Spleen (tissue), 13 donors: ENCODE data around the gene KRT33B. TPM values are rescaled to one million over a fixed set of nuclear protein-coding genes. Genes with fewer than 3 reads are reported as not detected.

Experiments
- DNase-seq: peaks from one replicate; pipeline ENCODE4 v3.0.0-alpha.2; 2020
- H3K27ac ChIP-seq, 8 donors: fragments of 200-600 bp; sonication (generic) in 7 of 8; 1 replicate in 4 of 8; 2 replicates in 4 of 8; pipeline versions ENCODE4 v1.5.0 to v1.8.0; 2016 to 2021; ENCODE audit warnings: inconsistent platforms in 4 of 8, mild to moderate bottlenecking in 4 of 8, moderate library complexity in 1 of 8
- H3K27me3 ChIP-seq, 7 donors: fragments of 200-600 bp; sonication (generic) in 6 of 7; replicated peaks in 1 of 7; 1 replicate in 4 of 7; 2 replicates in 3 of 7; pipeline versions ENCODE4 v1.5.0 to v1.8.0; 2016 to 2021; ENCODE audit warnings: inconsistent platforms in 3 of 7, mild to moderate bottlenecking in 1 of 7
- H3K36me3 ChIP-seq, 6 donors: fragments of 200-600 bp; sonication (generic) in 5 of 6; 1 replicate in 4 of 6; 2 replicates in 2 of 6; pipeline versions ENCODE4 v1.5.0 to v1.8.0; 2016 to 2021; ENCODE audit warnings: inconsistent platforms in 2 of 6
- H3K4me1 ChIP-seq, 6 donors: fragments of 200-600 bp; sonication (generic) in 5 of 6; 1 replicate in 3 of 6; 2 replicates in 3 of 6; pipeline versions ENCODE4 v1.5.0 to v1.8.0; 2016 to 2021; ENCODE audit warnings: inconsistent platforms in 3 of 6
- H3K4me3 ChIP-seq, 8 donors: fragments of 200-600 bp; sonication (generic) in 7 of 8; 1 replicate in 4 of 8; 2 replicates in 4 of 8; pipeline versions ENCODE4 v1.5.0 to v1.8.0; 2016 to 2021; ENCODE audit warnings: inconsistent platforms in 4 of 8, mild to moderate bottlenecking in 4 of 8, moderate library complexity in 2 of 8
- H3K9me3 ChIP-seq, 8 donors: fragments of 200-600 bp; sonication (generic) in 7 of 8; 1 replicate in 4 of 8; 2 replicates in 4 of 8; pipeline versions ENCODE4 v1.5.0 to v1.8.0; 2016 to 2021; ENCODE audit warnings: inconsistent platforms in 4 of 8
- CTCF ChIP-seq, 11 experiments: fragments of 200-600 bp in 7 of 11; fragments of 450-650 bp in 4 of 11; sonication (generic) in 4 of 11; IDR thresholded peaks in 8 of 11; conservative IDR thresholded peaks in 3 of 11; 1 replicate in 7 of 11; 2 replicates in 4 of 11; pipeline versions ENCODE4 v1.4.0 to v1.8.0; 2016 to 2021; ENCODE audit warnings: antibody characterized with exemption in 11 of 11, inconsistent platforms in 4 of 11, mild to moderate bottlenecking in 1 of 11
- POLR2A ChIP-seq, 3 donors: fragments of 450-650 bp; IDR thresholded peaks; one replicate each; pipeline ENCODE4 v1.5.1; 2017; ENCODE audit warnings: antibody characterized with exemption in 3 of 3, mild to moderate bottlenecking in 1 of 3
- POLR2AphosphoS5 ChIP-seq, 3 donors: sonication (generic); formaldehyde crosslinking; IDR thresholded peaks; one replicate each; pipeline ENCODE4 v1.5.1; 2017; ENCODE audit warnings: antibody characterized with exemption in 3 of 3
- WGBS, 5 donors: extraction: QIAGEN DNeasy Blood & Tissue Kit in 3 of 5; methylation state at CpG; one replicate each; pipeline versions ENCODE4 v1.1.5 to v1.1.7; 2013 to 2018; 5-methylcytosine and 5-hydroxymethylcytosine counted together
- intact Hi-C: fragments of 100-400 bp; cut with DNase I; formaldehyde crosslinking; loops from one replicate; pipeline ENCODE4 v1.15.0; 2023; ENCODE audit warnings: low total_unique reads
- long read RNA-seq, 2 donors: transcript quantifications; one replicate each; lab custom pipeline, GENCODE V29; 2026
- polyA plus RNA-seq, 3 donors: library from polyadenylated mRNA; stranded (reverse); fragments of 200-250 nt; gene quantifications; one replicate each; pipeline ENCODE4 v1.2.1, GENCODE V29; 2013
- total RNA-seq, 7 donors: library from RNA; depleted of rRNA in 3 of 7; stranded (reverse); fragments of >200 nt in 3 of 7; fragmentation: NEBNext Ultra II Directional in 4 of 7; extraction: Animal tissue kit (Norgen Biotek cat#: 25700) in 4 of 7; gene quantifications; one replicate each; pipeline versions ENCODE4 v1.1.0 to v1.2.1, GENCODE V29; 2016 to 2021
- donor health status: healthy with polysubstance abuse.
- donor health status: DM: no; HTN: no; CAD: no; lungs with moderate emphysema.
- donor health status: DM: no; HTN: no; CAD: no.
- donor health status: Bipolar disorder and iron deficiency.
- donor health status: healthy.
- donor health status: DM: no; HTN: no; CAD: no.
- donor health status: DM: yes; HTN: yes; CAD: no.

Gene KRT33B
- not detected for total RNA-seq
- not detected for polyA plus RNA-seq
- long read RNA-seq, donor 1 = 0 reads
- long read RNA-seq, donor 2 = 0 reads

GRCh38 chr17:41369713-41370112 lies at the start of gene KRT33B:
Gene KRT33B (minus strand): TSS chr17:41369813. CDS start chr17:41369750, 63 bp downstream.
- Histone ChIP-seq H3K4me1 (no peaks in the 10 kb centered on the region), H3K4me3 (no peak within 1 kb of the TSS), H3K27ac (no peak within 1 kb of the TSS), H3K27me3 (peaks cover 0 to 8% (median 0%) of the 10 kb centered on the region in 7 donors), H3K9me3 (peaks cover 0 to 2% (median 0%) of the 10 kb centered on the region in 8 donors), H3K36me3 (no peaks in the 10 kb centered on the region)
- intact Hi-C loops = no loop called here
- no peak for DNase-seq
- WGBS, 5 donors = 75 to 100% (median 95%) methylated on average over 1 of the region's 1 CpG
- no peak for TF ChIP-seq POLR2AphosphoS5 (IDR thresholded peaks at IDR 0.05)
- no peak for TF ChIP-seq CTCF (IDR thresholded peaks at IDR 0.05 in 8 of 11, conservative IDR thresholded peaks at IDR 0.05 in 3 of 11)
- TF ChIP-seq POLR2A (IDR thresholded peaks at IDR 0.05) = no peak

- Histone ChIP-seq H3K4me3 (no peak overlapping the region), H3K36me3 (no peaks in the 10 kb centered on the region), H3K27ac (no peak overlapping the region), H3K9me3 (no peaks in the 10 kb centered on the region), H3K27me3 (no peaks in the 10 kb centered on the region), H3K4me1 (peaks cover 0 to 5% (median 0%) of the 10 kb centered on the region in 6 donors)
- DNase-seq = no peak
- 90 to 96% (median 91%) methylated on average over 7 of the region's 7 CpGs for WGBS, 5 donors
- intact Hi-C loops = no loop called here
- TF ChIP-seq CTCF (IDR thresholded peaks at IDR 0.05 in 8 of 11, conservative IDR thresholded peaks at IDR 0.05 in 3 of 11) (peak in 1 of 11 experiments; percentile 2), POLR2A (IDR thresholded peaks at IDR 0.05) (no peak), POLR2AphosphoS5 (IDR thresholded peaks at IDR 0.05) (no peak)
Observed at GRCh38 chr17:41418116-41418860, 48.7 kb upstream of the KRT33B start.

GRCh38 chr17:41417576-41418015 lies 48.0 kb upstream of the KRT33B start:
- H3K27ac ChIP-seq = no peak overlapping the region
- intact Hi-C loops = no loop called here
- H3K9me3 ChIP-seq = no peaks in the 10 kb centered on the region
- no peak for DNase-seq
- peaks cover 0 to 5% (median 0%) of the 10 kb centered on the region in 6 donors for H3K4me1 ChIP-seq
- no peak overlapping the region for H3K4me3 ChIP-seq
- 48 to 61% (median 53%) methylated on average over 4 of the region's 4 CpGs for WGBS, 5 donors
- TF ChIP-seq POLR2A (IDR thresholded peaks at IDR 0.05) (no peak), CTCF (IDR thresholded peaks at IDR 0.05 in 8 of 11, conservative IDR thresholded peaks at IDR 0.05 in 3 of 11) (peak in 4 of 11 experiments; percentile 18 to 39 (median 30))
- H3K27me3 ChIP-seq = no peaks in the 10 kb centered on the region
- no peaks in the 10 kb centered on the region for H3K36me3 ChIP-seq

GRCh38 chr17:41417127-41417526 lies 47.5 kb upstream of the KRT33B start:
- H3K27ac ChIP-seq = no peak overlapping the region
- WGBS, 5 donors = 93 to 99% (median 96%) methylated on average over 6 of the region's 6 CpGs
- H3K9me3 ChIP-seq = no peaks in the 10 kb centered on the region
- DNase-seq = no peak
- H3K4me1 ChIP-seq = peaks cover 0 to 5% (median 0%) of the 10 kb centered on the region in 6 donors
- intact Hi-C loops = no loop called here
- no peaks in the 10 kb centered on the region for H3K27me3 ChIP-seq
- H3K4me3 ChIP-seq = no peak overlapping the region
- H3K36me3 ChIP-seq = no peaks in the 10 kb centered on the region
- TF ChIP-seq CTCF (IDR thresholded peaks at IDR 0.05 in 8 of 11, conservative IDR thresholded peaks at IDR 0.05 in 3 of 11) (no peak), POLR2AphosphoS5 (IDR thresholded peaks at IDR 0.05) (no peak), POLR2A (IDR thresholded peaks at IDR 0.05) (no peak)
